ENCODE data around the gene DNAJB6.

Gene DNAJB6

GRCh38 chr7:157336383-157337315, at the start of gene DNAJB6:
Gene DNAJB6, plus strand, starts transcription at chr7:157337004. Its CDS starts 21,569 bp downstream, at chr7:157358573.
- DNase-seq (ENCODE audit: low spot score), result peak; percentile 80

- no peak for DNase-seq (ENCODE audit: low spot score)
Observed at GRCh38 chr7:157291404-157292080, 45.3 kb upstream of the DNAJB6 start.

- no peak for DNase-seq (ENCODE audit: low spot score)
Observed at GRCh38 chr7:157292258-157292657, 44.5 kb upstream of the DNAJB6 start.

GRCh38 chr7:157292770-157293412, 43.9 kb upstream of the DNAJB6 start:
- no peak for DNase-seq (ENCODE audit: low spot score)

- DNase-seq (ENCODE audit: low spot score), result no peak
Observed at GRCh38 chr7:157293413-157293788, 43.4 kb upstream of the DNAJB6 start.

- DNase-seq (ENCODE audit: low spot score), result no peak
Observed at GRCh38 chr7:157294773-157295172, 42.0 kb upstream of the DNAJB6 start.

GRCh38 chr7:157295338-157295737, 41.5 kb upstream of the DNAJB6 start:
- DNase-seq (ENCODE audit: low spot score), result no peak

- no peak for DNase-seq (ENCODE audit: low spot score)
Observed at GRCh38 chr7:157297185-157297584, 39.6 kb upstream of the DNAJB6 start.

- DNase-seq (ENCODE audit: low spot score), result no peak
Observed at GRCh38 chr7:157299317-157299612, 37.5 kb upstream of the DNAJB6 start.

GRCh38 chr7:157299613-157300368, 37.0 kb upstream of the DNAJB6 start:
- DNase-seq (ENCODE audit: low spot score), result no peak

GRCh38 chr7:157300369-157300825, 36.4 kb upstream of the DNAJB6 start:
- DNase-seq (ENCODE audit: low spot score), result no peak

- DNase-seq (ENCODE audit: low spot score), result no peak
Observed at GRCh38 chr7:157301610-157302120, 35.1 kb upstream of the DNAJB6 start.

- DNase-seq (ENCODE audit: low spot score), result no peak
Observed at GRCh38 chr7:157306846-157307838, 29.7 kb upstream of the DNAJB6 start.

GRCh38 chr7:157309988-157310668, 26.7 kb upstream of the DNAJB6 start:
- DNase-seq (ENCODE audit: low spot score), result peak; percentile 85

GRCh38 chr7:157310676-157311185, 26.1 kb upstream of the DNAJB6 start:
- DNase-seq (ENCODE audit: low spot score), result no peak

- DNase-seq (ENCODE audit: low spot score), result no peak
Observed at GRCh38 chr7:157312941-157313340, 23.9 kb upstream of the DNAJB6 start.

GRCh38 chr7:157313645-157314044, 23.2 kb upstream of the DNAJB6 start:
- no peak for DNase-seq (ENCODE audit: low spot score)

GRCh38 chr7:157318015-157318706, 18.6 kb upstream of the DNAJB6 start:
- DNase-seq (ENCODE audit: low spot score), result no peak

GRCh38 chr7:157320608-157320980, 16.2 kb upstream of the DNAJB6 start:
- no peak for DNase-seq (ENCODE audit: low spot score)

Data from COLO829 (cell line).